Measurements from ENCODE around the gene PTPRN2. TPM values are rescaled to one million over a fixed set of nuclear protein-coding genes. Genes with fewer than 3 reads are reported as not detected.

Gene PTPRN2
- polyA plus RNA-seq, 4 donors, result 7.2 to 9.2 (median 7.5) TPM

DNA sequence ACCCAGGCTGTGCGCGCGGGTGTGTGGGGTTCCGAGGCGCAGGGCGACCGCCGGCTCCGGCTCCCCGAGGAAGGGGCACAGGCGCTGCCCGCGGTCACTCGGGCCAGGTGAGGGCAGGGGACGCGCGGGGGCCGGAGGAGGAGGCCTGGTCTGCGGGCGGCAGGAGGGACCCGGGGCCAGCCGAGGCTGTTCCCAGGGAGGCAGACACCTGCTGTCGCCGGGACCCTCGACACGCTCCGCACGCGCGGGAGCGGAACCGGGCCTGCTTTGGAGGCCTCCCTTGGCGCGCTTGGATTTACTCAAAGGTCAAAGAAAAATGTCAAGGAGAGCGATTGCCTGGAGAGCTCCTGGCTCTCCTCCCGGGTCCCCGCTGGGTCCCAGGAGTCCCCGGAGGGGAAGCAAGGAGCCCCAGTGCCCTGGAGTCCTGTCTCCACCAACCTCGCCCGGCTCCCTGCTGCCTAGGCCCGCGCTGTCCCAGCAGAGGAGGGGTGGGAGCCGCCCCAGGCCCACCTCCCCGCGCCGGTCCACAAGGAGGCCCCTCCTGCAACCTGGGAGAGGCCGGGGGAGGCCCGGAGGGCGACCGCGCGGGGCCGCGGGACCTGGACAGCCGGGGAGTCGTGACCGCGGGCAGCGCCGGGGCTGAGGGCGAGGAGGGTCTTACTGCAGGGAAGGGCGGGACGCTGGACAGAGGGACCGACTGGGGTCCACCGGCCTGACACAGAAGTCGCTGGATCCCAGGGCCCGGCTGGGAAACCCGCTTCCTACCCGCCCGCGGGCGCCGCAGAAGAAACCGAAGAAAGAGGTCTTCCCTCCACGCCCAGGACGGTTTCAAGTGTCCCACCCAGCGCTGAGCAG is 902.0 kb downstream of the PTPRN2 start:
- DNase-seq (ENCODE audit: low read depth in 4 of 4, low spot score in 3 of 4), result no peak

DNA sequence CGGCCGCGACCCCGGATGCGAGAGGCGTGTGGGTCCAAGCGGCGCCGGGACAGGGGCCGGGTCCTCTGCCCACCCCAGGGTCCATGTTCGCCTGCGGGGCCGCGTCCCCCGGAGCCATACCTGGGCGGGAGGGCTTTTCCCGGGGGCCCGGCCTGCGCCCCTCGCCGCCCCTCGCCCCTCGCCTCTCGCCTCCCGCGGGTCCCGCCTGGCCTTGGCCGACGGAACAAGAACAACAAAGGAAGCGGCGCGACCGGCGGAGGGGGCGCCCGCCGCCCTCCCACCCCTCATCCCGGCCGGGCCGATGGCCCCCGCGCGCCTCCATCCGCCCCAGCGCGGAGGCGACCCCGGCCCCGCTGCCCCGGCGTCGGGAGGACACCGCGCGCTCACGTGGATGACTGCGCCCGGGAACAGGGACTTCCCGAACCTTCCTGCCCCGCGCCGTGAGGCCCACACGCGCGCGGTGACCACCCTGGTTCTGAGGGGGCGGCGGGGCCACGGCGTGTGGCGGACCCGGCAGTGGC is 902.7 kb downstream of the PTPRN2 start:
- DNase-seq (ENCODE audit: low read depth in 4 of 4, low spot score in 3 of 4), result no peak

DNA sequence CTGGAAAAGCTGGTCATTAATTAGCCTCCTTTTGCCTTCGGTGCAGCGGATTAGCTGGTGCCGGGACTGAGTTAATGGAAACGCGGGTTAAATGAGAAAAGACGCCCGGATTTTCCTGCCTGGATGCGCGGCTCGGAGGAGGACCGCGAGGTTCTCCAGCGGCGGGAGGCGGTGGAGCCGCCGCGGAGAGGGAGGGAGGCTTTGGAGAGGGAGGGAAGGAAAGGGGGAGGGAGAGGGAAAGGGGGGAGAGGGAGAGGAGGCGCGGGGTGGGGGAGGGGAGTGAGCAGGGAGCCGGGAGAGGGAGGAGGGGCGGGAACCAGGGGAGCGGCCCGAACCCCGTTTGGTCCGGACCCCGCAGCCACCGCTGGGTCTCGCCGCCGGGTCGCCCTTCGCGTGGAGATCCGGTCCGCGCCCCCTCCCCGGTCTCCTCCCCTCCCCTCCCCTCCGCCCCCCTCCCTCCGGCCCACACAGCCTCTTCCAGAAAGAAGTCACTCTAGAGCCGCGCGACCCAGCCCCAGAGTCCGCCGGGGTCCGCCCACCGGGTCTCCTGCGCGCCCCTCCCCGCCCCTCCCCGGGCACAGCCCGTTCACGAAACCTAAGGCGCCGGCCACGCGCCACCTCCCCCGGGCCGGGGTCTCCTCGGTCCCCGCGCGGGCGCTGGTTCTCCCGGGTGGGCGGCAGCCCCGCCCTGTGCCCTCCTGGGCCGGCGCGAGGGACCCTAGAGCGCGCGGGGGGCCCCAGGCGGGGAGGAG is 903.3 kb downstream of the PTPRN2 start:
- DNase-seq (ENCODE audit: low read depth in 4 of 4, low spot score in 3 of 4), result no peak

DNA sequence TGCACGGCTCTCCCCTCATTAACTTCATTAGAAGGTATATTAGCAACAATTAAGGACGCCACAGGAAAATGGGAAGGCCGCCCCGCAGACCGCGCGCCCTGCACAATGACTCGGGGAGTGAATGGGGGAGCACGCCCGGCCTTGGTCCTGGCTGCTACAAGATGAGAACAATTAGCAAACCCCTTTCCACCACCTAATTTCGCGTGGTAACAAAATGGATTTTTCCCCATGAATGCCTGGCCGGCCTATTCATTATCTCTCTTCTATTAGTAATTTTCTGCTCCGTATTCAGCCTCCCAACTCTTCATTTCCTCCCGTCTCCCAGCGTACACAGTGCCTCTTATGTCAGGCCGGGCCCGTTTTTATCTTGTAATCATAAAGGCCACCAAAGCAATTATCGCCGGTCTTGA is 903.9 kb downstream of the PTPRN2 start:
- no peak for DNase-seq (ENCODE audit: low read depth in 4 of 4, low spot score in 3 of 4)

DNA sequence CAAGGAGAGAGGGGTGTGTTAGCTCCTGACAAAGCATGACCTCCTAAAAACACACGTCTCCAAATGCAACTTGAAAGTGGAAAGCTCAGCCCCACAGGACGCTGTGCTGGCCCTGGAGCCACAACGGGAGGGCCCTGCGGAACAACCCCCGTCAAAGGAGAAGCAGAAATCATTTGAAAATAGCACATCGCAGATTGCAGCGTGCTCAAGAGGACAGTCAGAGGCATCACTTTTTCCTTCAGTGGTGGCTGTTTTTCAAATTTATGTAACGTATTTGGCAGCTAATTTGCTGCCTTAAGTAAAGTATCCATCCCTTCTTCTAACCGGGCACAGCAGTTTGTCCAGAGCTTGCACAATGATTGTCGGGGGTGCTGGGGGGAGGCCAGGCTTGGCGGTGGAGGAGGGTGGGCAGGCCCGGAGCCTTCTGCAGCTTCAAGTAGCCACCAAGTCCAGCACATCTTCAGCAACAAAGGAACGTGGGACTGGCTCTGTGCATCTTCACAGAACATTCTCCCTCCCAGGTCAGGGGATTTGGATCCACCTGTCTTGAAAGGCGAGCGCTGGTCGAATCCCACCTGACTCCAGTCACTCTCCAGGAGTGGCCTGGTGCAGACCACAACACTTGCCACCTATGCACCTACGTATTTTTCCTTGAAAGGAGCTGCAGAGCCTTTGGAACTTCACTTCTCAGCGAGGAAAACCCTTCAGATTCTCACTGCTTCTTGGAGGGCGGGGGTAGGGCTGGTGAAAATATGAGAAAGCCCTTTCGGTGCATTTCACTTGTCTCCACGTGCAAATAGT is 904.5 kb downstream of the PTPRN2 start:
- no peak for DNase-seq (ENCODE audit: low read depth in 4 of 4, low spot score in 3 of 4)

DNA sequence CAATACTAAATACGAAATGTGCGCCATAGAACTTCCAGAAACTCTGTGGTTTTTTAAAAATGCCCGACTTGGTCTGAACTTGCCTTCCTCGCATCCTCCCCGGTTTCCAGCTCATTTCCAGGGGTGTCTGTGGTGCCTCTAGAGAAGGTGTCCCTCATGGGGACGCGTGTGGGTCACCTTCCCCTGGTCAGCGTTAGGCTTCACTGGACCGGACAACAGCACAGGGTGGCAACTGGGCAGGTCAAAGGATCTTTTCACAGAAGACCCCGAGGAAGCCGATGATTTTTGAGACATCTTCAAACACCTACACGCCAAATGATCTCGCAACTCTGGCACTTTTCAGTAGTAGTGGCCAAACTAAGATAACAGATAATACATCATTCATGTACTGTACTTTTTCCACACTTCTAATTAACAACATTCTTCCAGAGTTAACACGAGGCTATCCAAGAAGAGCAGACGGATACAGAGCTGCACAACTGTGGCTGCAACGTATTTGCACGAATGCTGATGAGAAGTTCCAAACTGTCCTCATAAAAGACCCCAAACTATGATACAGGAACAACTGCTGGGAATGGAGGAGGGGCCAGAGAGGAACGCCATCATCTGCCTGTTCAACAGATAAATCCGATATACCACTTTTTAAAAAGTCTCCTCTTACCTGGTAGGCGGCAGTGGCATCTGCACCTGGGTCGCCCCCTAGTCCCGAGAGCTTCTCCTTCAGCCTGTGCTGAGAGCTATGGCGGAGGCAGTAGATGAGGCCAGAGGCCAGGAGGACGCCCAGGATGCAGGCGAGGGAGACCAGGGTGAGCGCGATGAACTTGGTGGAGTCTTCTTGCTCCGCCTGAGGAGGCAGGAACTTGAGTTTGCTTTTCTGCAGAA is 905.3 kb downstream of the PTPRN2 start:
- DNase-seq (ENCODE audit: low read depth in 4 of 4, low spot score in 3 of 4), result no peak

DNA sequence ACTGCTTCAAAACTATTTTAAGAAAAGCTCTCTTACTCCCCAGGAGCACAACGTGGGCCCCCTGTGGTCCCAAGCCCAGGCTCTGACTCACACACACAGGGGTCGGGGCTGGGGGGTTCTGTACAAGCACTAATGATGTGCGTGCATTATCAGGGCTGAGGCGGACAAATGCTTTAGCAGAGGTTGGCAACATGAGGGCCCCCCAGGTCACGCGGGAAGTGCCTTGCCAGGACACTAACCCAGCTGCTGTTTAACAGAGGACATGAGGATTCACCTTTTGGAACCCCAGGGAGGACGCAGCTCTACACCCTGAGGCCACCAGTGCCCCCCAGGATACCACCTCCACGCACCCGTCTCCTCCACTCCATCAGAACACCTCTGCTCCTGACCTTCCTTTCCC is 908.0 kb downstream of the PTPRN2 start:
- DNase-seq (ENCODE audit: low read depth in 4 of 4, low spot score in 3 of 4), result no peak

DNA sequence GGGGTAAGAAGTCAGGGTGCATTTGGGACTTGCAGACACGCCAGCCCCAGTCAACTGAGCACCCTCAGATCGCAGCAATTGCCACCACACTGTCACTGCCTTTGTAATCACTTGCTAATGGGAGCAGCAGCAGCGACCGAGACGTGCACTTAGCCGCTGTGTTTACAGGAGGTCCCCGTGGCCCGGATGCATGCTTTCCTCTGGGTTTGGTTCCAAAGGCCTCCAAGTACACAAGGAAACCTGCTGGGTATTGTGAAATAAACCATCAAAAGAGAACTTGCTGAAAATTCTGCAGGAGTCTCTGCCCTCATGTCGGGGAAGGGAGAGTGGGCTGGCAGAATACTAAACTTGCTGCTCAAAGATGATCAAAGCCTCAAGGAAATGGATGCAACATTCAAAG is 909.1 kb downstream of the PTPRN2 start:
- DNase-seq (ENCODE audit: low read depth in 4 of 4, low spot score in 3 of 4), result no peak

DNA sequence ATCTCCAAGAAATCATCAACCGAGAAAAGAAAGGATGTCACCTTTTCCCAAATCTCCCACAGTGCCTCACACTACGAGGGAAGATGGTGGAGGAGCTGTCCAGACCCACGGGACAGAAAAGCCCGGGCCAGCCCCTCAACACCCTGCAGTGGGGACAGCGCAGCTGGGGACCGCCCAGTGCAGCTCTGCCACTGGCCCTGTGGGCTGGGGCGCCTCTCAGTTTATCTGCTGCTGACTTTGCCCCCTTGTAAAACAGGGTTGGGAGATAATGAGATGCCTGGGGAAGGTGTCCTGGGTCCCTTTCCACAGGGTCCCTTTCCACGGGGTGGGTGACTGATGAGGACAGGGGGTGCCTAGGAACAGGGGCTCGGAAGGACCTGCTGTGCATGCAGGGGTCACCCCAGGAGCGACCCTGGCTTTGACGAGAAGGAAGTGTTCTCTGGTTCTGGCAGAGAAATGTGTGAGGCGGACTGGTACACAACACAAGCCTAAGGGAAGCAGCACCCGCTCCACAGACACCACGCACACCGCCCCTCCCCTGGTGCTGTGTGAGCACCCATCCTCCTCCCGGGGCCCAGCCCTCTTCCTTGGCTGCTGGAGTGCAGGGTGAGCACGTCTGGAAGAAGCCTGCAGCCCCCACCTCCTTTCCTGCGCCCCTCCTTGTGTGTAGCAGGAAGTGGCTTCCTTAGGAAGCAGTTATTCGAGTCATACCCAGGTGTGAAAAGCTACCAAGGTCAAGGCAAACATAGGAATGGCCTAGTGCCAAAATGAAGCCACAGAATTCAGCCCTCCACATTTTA is 911.0 kb downstream of the PTPRN2 start:
- no peak for DNase-seq (ENCODE audit: low read depth in 4 of 4, low spot score in 3 of 4)

DNA sequence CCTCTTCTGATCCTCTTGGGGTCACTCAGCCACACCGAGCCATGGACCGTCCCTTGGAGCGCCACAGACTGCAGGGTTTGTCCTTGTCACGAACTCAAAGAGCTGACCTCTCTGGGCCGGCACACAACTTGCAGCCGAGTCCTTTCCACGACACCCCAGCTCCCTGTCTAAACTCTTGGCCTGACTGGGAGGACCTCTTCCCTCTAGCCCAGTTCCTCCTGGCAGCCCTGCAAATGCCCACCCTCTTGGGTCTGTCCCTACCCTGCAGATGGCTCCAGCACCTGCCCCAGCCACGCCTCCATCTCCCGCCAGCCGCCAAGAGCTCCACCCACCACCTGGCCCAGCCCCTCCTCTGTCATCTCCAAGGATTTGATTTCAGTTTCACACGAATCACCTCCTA is 911.6 kb downstream of the PTPRN2 start:
- no peak for DNase-seq (ENCODE audit: low read depth in 4 of 4, low spot score in 3 of 4)

DNA sequence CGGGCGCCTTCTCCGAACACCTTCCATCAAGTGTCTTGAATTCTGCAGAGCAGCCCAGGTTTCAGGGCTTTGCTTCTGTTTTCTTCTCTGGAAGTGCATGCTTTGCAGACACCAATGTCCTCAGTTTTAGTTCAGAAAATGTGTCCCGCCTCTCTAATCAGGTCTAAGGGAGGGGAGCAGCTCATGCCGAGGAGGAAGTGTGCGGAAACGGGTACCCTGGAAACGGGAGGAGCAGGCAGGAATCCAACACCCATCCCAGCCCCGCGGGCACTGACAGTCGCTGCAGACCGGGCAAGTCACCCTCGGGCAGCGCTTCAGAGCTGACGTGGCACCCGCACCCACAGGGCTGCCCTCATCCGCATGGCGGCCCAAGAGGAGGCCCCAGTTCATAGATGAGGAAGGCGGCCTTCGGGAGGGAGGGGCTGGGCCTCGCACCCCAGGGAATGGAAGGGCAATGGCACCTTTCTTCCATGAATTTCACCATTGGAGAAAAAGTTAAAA is 912.1 kb downstream of the PTPRN2 start:
- DNase-seq (ENCODE audit: low read depth in 4 of 4, low spot score in 3 of 4), result no peak

DNA sequence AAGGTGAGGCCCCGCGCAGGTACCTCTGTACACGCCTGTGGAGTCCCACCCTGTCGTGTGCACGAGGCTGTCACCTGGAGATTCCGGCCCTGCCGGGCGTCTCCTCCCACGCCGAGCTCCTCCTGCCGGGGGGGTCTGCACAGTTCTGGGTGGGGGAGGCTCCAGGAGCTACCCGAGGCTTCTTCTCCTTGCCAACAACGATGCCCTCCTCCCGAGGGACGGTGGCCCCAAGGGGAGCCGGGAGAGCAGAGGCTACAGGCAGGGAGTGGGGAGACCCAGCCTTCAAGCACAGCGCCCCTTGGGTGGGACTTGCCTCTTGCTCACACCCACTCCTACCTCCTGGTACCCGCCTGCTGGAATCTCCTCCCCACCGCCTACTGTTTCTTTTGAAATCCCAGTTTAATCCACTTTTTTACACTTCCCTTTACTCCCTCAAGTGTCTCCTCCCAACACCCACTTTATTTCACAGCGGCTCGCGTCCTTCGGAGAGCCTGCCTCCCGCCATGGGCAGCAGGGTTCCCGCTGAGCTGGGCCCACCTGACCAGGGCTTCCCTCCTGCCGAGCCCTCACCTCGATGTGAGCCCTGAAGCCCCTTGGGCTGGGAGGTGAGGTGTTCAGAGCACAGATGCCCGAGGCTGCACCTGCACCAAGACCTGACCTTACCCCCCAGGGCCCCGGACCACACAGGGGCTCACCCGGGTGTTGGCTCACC is 912.8 kb downstream of the PTPRN2 start:
- DNase-seq (ENCODE audit: low read depth in 4 of 4, low spot score in 3 of 4), result no peak

DNA sequence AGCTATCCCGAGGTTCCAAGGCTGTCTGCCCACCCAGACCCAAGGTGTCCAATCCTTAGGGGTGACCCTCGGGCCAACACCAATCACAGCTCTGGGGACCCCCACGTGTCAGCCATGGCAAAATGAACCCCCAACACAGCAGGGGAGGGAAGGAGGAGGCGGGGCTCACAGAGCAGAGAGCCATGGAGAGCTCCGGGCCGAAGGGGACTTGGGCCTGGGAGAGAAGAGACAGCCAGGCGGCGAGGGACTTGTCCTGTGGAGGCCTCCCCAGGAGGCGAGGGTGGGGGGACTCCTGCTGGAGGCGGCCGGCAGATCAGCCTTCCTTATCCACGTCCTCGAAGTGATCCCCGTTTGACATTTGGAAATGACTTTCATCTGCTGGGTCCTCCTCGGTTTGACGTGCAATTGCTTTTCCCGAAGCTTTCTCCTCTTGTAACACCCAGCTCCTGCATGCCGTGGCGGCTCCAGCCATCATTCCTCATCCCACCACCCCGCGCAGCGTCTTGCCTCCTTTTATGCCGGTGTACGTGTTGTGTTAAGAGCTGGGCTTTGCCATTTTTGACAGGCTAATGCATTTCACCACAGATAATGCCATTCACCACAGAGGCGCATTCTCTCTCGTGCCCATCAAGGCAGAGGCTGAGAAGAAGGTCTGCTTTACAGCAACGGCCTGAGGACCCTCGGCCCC is 913.5 kb downstream of the PTPRN2 start:
- DNase-seq (ENCODE audit: low read depth in 4 of 4, low spot score in 3 of 4), result no peak

DNA sequence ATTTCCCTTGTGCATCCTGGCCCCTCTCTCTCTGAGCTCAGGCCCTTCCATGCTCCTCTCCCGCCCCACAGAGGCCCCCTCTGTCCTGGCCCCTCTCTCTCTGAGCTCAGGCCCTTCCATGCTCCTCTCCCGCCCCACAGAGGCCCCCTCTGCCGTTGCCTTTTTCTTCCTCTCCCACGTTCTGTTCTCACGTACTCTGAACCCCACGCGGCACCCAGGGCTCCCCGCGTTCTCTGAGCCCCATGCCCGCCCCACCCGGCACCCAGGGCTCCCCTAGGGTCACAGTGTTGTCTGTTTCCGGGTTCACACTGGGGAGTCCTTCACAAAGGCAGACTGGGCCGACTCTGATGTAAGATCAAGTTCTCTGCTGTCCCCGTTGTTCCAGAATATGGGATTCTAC is 914.0 kb downstream of the PTPRN2 start:
- DNase-seq (ENCODE audit: low read depth in 4 of 4, low spot score in 3 of 4), result no peak

DNA sequence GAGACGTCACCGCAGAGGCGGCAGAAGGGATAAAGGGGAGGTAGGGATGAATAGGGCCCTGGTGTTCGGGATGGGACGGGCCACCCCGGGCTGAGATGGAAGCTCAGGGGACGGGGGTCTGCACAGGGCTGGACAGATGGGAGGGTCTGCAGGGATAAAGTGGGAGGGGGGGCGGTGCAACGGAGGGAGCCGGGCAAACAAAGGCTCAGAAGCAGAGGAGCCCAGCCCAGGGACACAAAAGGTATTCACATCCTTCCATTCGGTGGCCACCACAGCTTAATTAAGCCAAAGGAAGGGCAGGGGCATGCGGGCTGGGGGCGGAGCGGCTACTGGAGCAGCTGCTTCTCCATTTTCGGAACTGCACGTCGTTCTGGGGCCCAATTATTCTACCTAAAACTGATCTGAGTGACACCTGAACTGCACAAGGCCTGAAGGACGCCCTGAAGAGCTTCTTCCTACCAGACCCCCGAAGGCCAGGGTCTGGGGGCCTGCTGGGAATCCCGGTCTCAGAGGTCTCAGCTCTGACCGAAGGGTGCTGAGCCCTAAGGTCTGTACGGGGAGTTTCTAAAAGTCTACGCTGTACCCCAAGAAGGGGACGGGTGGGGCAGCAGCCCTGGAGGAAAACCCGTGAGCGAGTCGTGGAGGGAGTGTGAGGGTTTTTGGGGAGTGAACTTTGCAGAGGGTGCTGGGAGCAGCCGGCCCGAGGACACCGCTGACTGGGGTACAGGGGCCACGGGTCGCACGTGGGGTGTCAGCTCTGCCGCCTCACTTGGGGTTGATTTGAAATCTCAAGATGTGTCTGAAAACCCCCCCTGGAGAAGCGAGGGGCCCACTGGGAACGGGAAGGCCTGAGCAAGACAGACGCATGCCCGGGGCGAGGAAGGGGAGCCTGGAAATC is 916.0 kb downstream of the PTPRN2 start:
- DNase-seq (ENCODE audit: low read depth in 4 of 4, low spot score in 3 of 4), result no peak

DNA sequence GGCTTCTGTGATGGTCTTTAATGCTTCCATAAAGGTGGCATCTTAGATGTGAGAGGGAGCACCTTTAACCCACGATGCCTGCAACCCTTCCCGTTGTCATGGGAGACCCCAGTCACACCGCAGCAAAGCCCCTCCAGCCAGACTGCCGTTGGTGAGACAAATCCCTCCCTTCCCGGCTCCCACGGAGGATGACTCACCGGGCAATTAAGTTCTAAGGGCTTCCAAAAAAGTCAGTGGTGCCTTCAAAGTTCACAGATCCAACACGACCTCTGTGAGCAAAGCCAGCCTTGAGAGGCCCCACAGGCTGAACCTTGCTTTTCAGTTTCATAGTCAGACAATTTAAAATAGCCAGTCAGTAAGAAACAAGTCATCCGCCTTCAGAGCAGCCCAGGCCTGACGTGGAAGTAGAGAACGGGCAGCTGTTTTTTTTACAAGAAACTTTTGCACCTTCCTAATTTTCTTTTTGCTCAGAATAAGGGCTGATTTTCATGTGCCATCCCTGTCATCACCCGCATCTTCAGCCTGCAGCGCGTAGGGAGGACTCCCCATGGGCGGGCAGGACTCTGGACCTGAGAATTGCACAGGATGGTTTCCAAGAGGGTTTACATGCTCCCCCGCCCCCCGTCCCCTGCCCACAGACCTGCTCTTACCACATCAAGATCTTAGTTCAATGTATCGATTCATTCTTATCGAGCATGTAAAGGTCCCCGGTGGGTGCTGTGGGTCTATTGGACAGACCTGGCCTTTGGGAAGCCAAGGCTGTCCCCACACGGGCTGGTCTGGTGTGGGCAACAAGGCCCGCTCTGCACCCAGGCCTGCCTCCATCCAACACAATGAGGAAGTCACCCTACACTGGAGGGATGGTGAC is 916.9 kb downstream of the PTPRN2 start:
- no peak for DNase-seq (ENCODE audit: low read depth in 4 of 4, low spot score in 3 of 4)

Data from left renal pelvis (tissue), 4 donors.